Measurements from ENCODE around the gene ARHGEF10L.

- TF ChIP-seq CTCF (IDR thresholded peaks at IDR 0.05): no peak
- no peak for TF ChIP-seq POLR2A (IDR thresholded peaks at IDR 0.05)
These were observed 58.2 kb downstream of the ARHGEF10L start for GRCh38 chr1:17597651-17598050.

All from prostate gland (tissue), 2 donors.